GM12878 (cell line): ENCODE data around the gene HNMT. TPM values are rescaled to one million over a fixed set of nuclear protein-coding genes. Genes with fewer than 3 reads are reported as not detected.

ENCODE experiments used
- ATAC-seq: fragments of 200-7000 bp; cut with Tn5 transposase; 3 replicates; pipeline ENCODE4 v1.9.1; 2020; ENCODE audit warnings: mild to moderate bottlenecking, moderate library complexity
- BruUV-seq: library from RNA; stranded (reverse); fragments of 400-500 nt; replicated peaks from 2 replicates; lab custom pipeline; 2021; lab: Mats Ljungman, UMichigan
- CTCF ChIA-PET: fragments of 300-600 bp; sonication (Branson Sonifier 250); formaldehyde crosslinking; extraction: SDS; loops from one replicate; lab custom pipeline; 2021; ENCODE audit warnings: inconsistent platforms; lab: Yijun Ruan, JAX
- POLR2A ChIA-PET: fragments of 350-600 bp; formaldehyde crosslinking; extraction: SDS; loops from one replicate; lab custom pipeline; 2021; ENCODE audit warnings: inconsistent platforms; lab: Charles Lee
- RAD21 ChIA-PET: fragments of 300-600 bp; sonication (Branson Sonifier 250); formaldehyde crosslinking; loops from one replicate; lab custom pipeline; 2023; ENCODE audit warnings: antibody characterized with exemption; ENCODE audit not compliant: unreplicated experiment; lab: Charles Lee
- SMC1A ChIA-PET: fragments of 300-600 bp; sonication (Branson Sonifier 250); formaldehyde crosslinking; loops from one replicate; lab custom pipeline; 2023; ENCODE audit not compliant: unreplicated experiment, uncharacterized antibody; lab: Charles Lee
- DNase-seq: peaks from one replicate; pipeline ENCODE4 v3.0.0-alpha.2; 2011; ENCODE audit warnings: low read depth, low spot score
- FAIRE-seq: peaks from 3 replicates; lab custom pipeline; 2011; peaks lifted over from hg19 to GRCh38; lab: Jason Lieb, UNC
- H2AFZ ChIP-seq: 2 replicates; pipeline ENCODE4 v1.6.0; 2011; ENCODE audit warnings: low read depth, low read length, control low read depth; ENCODE audit not compliant: control insufficient read depth
- H3K27ac ChIP-seq: 2 replicates; pipeline ENCODE4 v1.5.1; 2011; ENCODE audit warnings: control low read depth; ENCODE audit not compliant: control insufficient read depth, insufficient read depth
- H3K27me3 ChIP-seq, 2 experiments: replicated peaks in 1 of 2; 2 replicates each; pipeline versions ENCODE4 v1.6.0 to v1.6.1; 2011; ENCODE audit warnings: low read length in 1 of 2; ENCODE audit not compliant: control insufficient read depth in 2 of 2, insufficient read depth in 2 of 2
- H3K36me3 ChIP-seq, 2 experiments: 2 replicates each; pipeline ENCODE4 v1.5.1; 2011; ENCODE audit warnings: low read length in 1 of 2; ENCODE audit not compliant: control insufficient read depth in 2 of 2, insufficient read depth in 2 of 2
- H3K4me1 ChIP-seq: 2 replicates; pipeline ENCODE4 v1.6.1; 2011; ENCODE audit warnings: mild to moderate bottlenecking, low read length, moderate library complexity, mixed read lengths; ENCODE audit not compliant: control insufficient read depth, insufficient read depth
- H3K4me2 ChIP-seq: 2 replicates; pipeline ENCODE4 v1.6.0; 2011; ENCODE audit warnings: control low read depth; ENCODE audit not compliant: control insufficient read depth, insufficient read depth
- H3K4me3 ChIP-seq: fragments of 200-600 bp; sonication (generic); 2 replicates; pipeline ENCODE4 v1.5.1; 2016
- H3K79me2 ChIP-seq: 2 replicates; pipeline ENCODE4 v1.6.0; 2011; ENCODE audit warnings: low read length; ENCODE audit not compliant: control insufficient read depth, insufficient read depth
- H3K9ac ChIP-seq: 2 replicates; pipeline ENCODE4 v1.8.0; 2011; ENCODE audit warnings: low read length, control low read depth, mixed read lengths; ENCODE audit not compliant: control insufficient read depth, insufficient read depth
- H3K9me3 ChIP-seq: replicated peaks from 3 replicates; pipeline ENCODE4 v1.5.1; 2011; ENCODE audit warnings: mild to moderate bottlenecking, low read length; ENCODE audit not compliant: control insufficient read depth, insufficient read depth
- H4K20me1 ChIP-seq: 2 replicates; pipeline ENCODE4 v1.6.0; 2011; ENCODE audit not compliant: control insufficient read depth, insufficient read depth
- CEBPB ChIP-seq, 2 experiments: fragments of 150-350 bp in 1 of 2; IDR thresholded peaks; 2 replicates each; pipeline ENCODE4 v1.6.1; 2012 to 2014; ENCODE audit warnings: low read depth in 2 of 2, low read length in 2 of 2, borderline replicate concordance in 1 of 2, inconsistent platforms in 1 of 2
- CREB1 ChIP-seq: IDR thresholded peaks from 2 replicates; pipeline ENCODE4 v1.6.1; 2012; ENCODE audit warnings: low read depth, mild to moderate bottlenecking, inconsistent platforms
- GATAD2B ChIP-seq: fragments of 450-650 bp; conservative IDR thresholded peaks from 2 replicates; pipeline ENCODE4 v1.6.1; 2017; ENCODE audit warnings: low read depth, mild to moderate bottlenecking, moderate library complexity
- HCFC1 ChIP-seq: fragments of 150-350 bp; IDR thresholded peaks from 2 replicates; pipeline ENCODE4 v1.6.1; 2014; ENCODE audit warnings: low read length
- HDGF ChIP-seq: fragments of 450-650 bp; IDR thresholded peaks from 2 replicates; pipeline ENCODE4 v1.6.1; 2016; ENCODE audit warnings: antibody characterized with exemption
- IRF4 ChIP-seq: IDR thresholded peaks from 2 replicates; pipeline ENCODE4 v1.6.1; 2011; ENCODE audit warnings: low read depth, low read length
- MEF2A ChIP-seq: IDR thresholded peaks from 2 replicates; pipeline ENCODE4 v1.6.1; 2011; ENCODE audit warnings: low read depth, mild to moderate bottlenecking, low read length, moderate library complexity; ENCODE audit not compliant: insufficient read depth
- NFYA ChIP-seq: IDR thresholded peaks from 2 replicates; pipeline ENCODE4 v1.6.1; 2011; ENCODE audit warnings: low read depth, mild to moderate bottlenecking, low read length, improper control_type of control experiment, borderline replicate concordance
- NRF1 ChIP-seq: conservative IDR thresholded peaks from 2 replicates; pipeline ENCODE4 v1.6.1; 2011; ENCODE audit warnings: mild to moderate bottlenecking, low read depth, low read length, improper control_type of control experiment
- REST ChIP-seq: IDR thresholded peaks from 2 replicates; pipeline ENCODE4 v1.6.1; 2012; ENCODE audit warnings: mild to moderate bottlenecking, low read depth, low read length
- SREBF2 ChIP-seq: IDR thresholded peaks from 2 replicates; pipeline ENCODE4 v1.6.1; 2012; ENCODE audit warnings: mild to moderate bottlenecking, low read length
- SRF ChIP-seq, 2 experiments: IDR thresholded peaks; 2 replicates each; pipeline ENCODE4 v1.6.1; 2011; ENCODE audit warnings: low read depth in 2 of 2, low read length in 2 of 2, mild to moderate bottlenecking in 1 of 2, moderate library complexity in 1 of 2
- STAT1 ChIP-seq: fragments of 450-650 bp; conservative IDR thresholded peaks from 2 replicates; pipeline ENCODE4 v1.6.1; 2014; ENCODE audit warnings: antibody characterized with exemption, mild to moderate bottlenecking
- SUZ12 ChIP-seq: fragments of 200-600 bp; sonication (generic); IDR thresholded peaks from one replicate; pipeline ENCODE4 v1.6.1; 2018; ENCODE audit warnings: antibody characterized with exemption, mild to moderate bottlenecking; ENCODE audit not compliant: unreplicated experiment
- TARDBP ChIP-seq: IDR thresholded peaks from 2 replicates; pipeline ENCODE4 v1.6.1; 2016; ENCODE audit warnings: borderline replicate concordance
- ZNF384 ChIP-seq: IDR thresholded peaks from 2 replicates; pipeline ENCODE4 v1.6.1; 2012; ENCODE audit warnings: low read depth, mild to moderate bottlenecking, low read length, improper control_type of control experiment, borderline replicate concordance
- WGBS: methylation state at CpG from one replicate; pipeline ENCODE4 v1.1.6; 2016; ENCODE audit warnings: low lambda C conversion rate; ENCODE audit not compliant: insufficient replicate concordance, insufficient coverage; ENCODE audit errors: missing lambda C conversion rate; 5-methylcytosine and 5-hydroxymethylcytosine counted together
- in situ Hi-C: fragments of 300-500 bp; cut with MboI; formaldehyde crosslinking; loops from 9 replicates; pipeline ENCODE4 v1.14.3; 2018; ENCODE audit warnings: mixed read lengths
- intact Hi-C: fragments of 100-400 bp; cut with micrococcal nuclease; formaldehyde crosslinking; loops from one replicate; pipeline ENCODE4 v1.14.2; 2022; ENCODE audit not compliant: unreplicated experiment
- polyA plus RNA-seq, 11 experiments: library from polyadenylated mRNA; depleted of rRNA in 4 of 11; unstranded in 6 of 11; stranded (reverse) in 5 of 11; fragments of >200 nt; fragmentation: Nextera tagmentation in 4 of 11; fragmentation: Illumina TruSeq in 1 of 11; extraction: Ambion mirVana in 4 of 11; extraction: Trizol in 1 of 11; gene quantifications; 1 replicate in 1 of 11; 2 replicates in 10 of 11; pipeline versions ENCODE4 v1.2.1 to v1.2.3, GENCODE V29; 2011 to 2016; ENCODE audit warnings: inconsistent platforms in 2 of 11, missing spikeins in 2 of 11, low read depth in 1 of 11
- total RNA-seq, 4 experiments: library from RNA; depleted of rRNA in 3 of 4; stranded (reverse); fragments of >200 nt in 3 of 4; fragmentation: Illumina TruSeq in 1 of 4; extraction: Trizol in 1 of 4; gene quantifications; 2 replicates each; pipeline versions ENCODE4 v1.2.1 to v1.2.3, GENCODE V29; 2013 to 2021
- TF ChIP-seq, protein P1 (sequence below): IDR thresholded peaks from 2 replicates; pipeline ENCODE4 v1.6.1; 2012; ENCODE audit warnings: low read depth, low read length, improper control_type of control experiment

The HNMT gene
- total and polyA plus RNA-seq, 10 of the 15 experiments (the other 5 are each of a cell fraction or from before 2014, with no cell fraction given): not detected

DNA sequence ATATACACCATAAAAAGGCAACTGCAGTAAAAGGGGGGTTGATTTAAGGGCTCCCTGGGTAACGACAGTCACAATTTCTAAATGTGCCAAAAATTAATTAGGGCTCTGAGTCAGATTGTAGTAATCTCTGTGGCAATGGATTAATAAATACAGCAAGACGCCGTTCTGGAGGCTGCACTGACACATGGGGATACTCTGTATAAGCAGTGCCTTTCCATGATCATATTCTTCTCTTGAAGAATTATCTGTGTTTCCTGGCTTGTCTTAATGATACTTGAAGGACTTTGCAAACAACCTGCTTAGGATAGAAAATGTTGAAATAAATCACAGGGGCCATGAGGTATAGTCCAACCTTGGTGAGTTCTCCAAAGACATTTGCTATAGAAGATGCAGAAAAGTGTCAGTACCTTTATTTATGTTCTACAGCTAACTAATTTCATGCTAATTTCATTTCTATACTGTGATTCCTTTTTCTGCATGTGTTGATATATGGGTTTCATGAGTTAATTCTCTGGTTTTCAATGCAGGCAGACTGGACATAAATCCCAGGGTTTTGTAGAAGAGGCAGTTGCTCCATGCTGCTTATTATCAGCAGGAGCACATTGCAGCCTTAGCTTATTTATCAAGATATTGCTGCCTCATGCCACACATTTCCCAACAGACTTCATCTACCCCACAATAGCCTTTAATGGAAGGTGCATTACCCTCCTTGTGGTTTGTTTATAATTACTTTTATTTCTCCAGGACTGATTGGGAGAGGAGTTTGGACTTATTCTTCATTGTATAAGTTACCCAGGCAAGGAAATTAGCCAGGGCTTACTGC lies 54.8 kb downstream of the HNMT start:
- DNase-seq: no peak
- POLR2A ChIA-PET: no interaction called here
- no peak overlapping the region for H3K4me2 ChIP-seq
- H3K9me3 ChIP-seq: no peaks in the 10 kb centered on the region
- no TSS peak for BruUV-seq
- H3K36me3 ChIP-seq: no peaks in the 10 kb centered on the region
- H3K27me3 ChIP-seq: no peaks in the 10 kb centered on the region
- CTCF ChIA-PET: no interaction called here
- no peak overlapping the region for H3K27ac ChIP-seq
- no peak for FAIRE-seq
- in situ Hi-C loops (no loop called here), intact Hi-C loops (no loop called here)
- H3K4me1 ChIP-seq: no peaks in the 10 kb centered on the region
- no peak overlapping the region for H2AFZ ChIP-seq
- H3K9ac ChIP-seq: no peak overlapping the region
- no peak overlapping the region for H3K4me3 ChIP-seq
- no peaks in the 10 kb centered on the region for H3K79me2 ChIP-seq
- TF ChIP-seq SRF (IDR thresholded peaks at IDR 0.05; ENCODE audit: low read depth in 2 of 2, low read length in 2 of 2) (no peak), NRF1 (no peak), NFYA (no peak), REST (no peak), SREBF2 (no peak), TARDBP (no peak), ZNF384 (no peak), GATAD2B (no peak), HDGF (no peak), CEBPB (IDR thresholded peaks at IDR 0.05; ENCODE audit: borderline replicate concordance in 1 of 2, low read depth in 2 of 2, low read length in 2 of 2) (no peak), CREB1 (no peak), STAT1 (no peak), SUZ12 (no peak), HCFC1 (no peak), IRF4 (no peak), MEF2A (no peak)
- TF ChIP-seq, protein P1, sequence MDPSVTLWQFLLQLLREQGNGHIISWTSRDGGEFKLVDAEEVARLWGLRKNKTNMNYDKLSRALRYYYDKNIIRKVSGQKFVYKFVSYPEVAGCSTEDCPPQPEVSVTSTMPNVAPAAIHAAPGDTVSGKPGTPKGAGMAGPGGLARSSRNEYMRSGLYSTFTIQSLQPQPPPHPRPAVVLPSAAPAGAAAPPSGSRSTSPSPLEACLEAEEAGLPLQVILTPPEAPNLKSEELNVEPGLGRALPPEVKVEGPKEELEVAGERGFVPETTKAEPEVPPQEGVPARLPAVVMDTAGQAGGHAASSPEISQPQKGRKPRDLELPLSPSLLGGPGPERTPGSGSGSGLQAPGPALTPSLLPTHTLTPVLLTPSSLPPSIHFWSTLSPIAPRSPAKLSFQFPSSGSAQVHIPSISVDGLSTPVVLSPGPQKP: no peak
- no peaks in the 10 kb centered on the region for H4K20me1 ChIP-seq
- SMC1A ChIA-PET: interaction anchor here (1.8 kb wide), 1 partner anchor 9 kb away, joined by 5 read pairs; no protein-coding TSS in a partner anchor
- WGBS: 24% methylated on average over 3 of the region's 3 CpGs
- ATAC-seq: no peak
- RAD21 ChIA-PET: no interaction called here
